ENCODE data around the gene ARTN.

ARTN gene

GRCh38 chr1:43933386-43934100, at the start of gene ARTN:
TSS of gene ARTN (plus strand) at chr1:43933801. CDS start at chr1:43935657, 1,856 bp downstream.
- no peak for DNase-seq

- DNase-seq, result no peak
Measured at GRCh38 chr1:43885279-43885801, 48.3 kb upstream of the ARTN start.

- DNase-seq, result no peak
Measured at GRCh38 chr1:43887748-43888147, 45.9 kb upstream of the ARTN start.

GRCh38 chr1:43890815-43891214, 42.8 kb upstream of the ARTN start:
- DNase-seq, result no peak

- no peak for DNase-seq
Measured at GRCh38 chr1:43893006-43893405, 40.6 kb upstream of the ARTN start.

- DNase-seq, result no peak
Measured at GRCh38 chr1:43898981-43899380, 34.6 kb upstream of the ARTN start.

GRCh38 chr1:43900386-43900785, 33.2 kb upstream of the ARTN start:
- DNase-seq, result no peak

- DNase-seq, result no peak
Measured at GRCh38 chr1:43901196-43901961, 32.2 kb upstream of the ARTN start.

- DNase-seq, result no peak
Measured at GRCh38 chr1:43902058-43902831, 31.4 kb upstream of the ARTN start.

GRCh38 chr1:43904660-43905551, 28.7 kb upstream of the ARTN start:
- DNase-seq, result no peak

GRCh38 chr1:43908226-43908625, 25.4 kb upstream of the ARTN start:
- no peak for DNase-seq

- no peak for DNase-seq
Measured at GRCh38 chr1:43908858-43909257, 24.7 kb upstream of the ARTN start.

- no peak for DNase-seq
Measured at GRCh38 chr1:43910343-43910742, 23.3 kb upstream of the ARTN start.

- no peak for DNase-seq
Measured at GRCh38 chr1:43912607-43913006, 21.0 kb upstream of the ARTN start.

GRCh38 chr1:43913051-43913501, 20.5 kb upstream of the ARTN start:
- no peak for DNase-seq

GRCh38 chr1:43913666-43914360, 19.8 kb upstream of the ARTN start:
- DNase-seq, result no peak

GRCh38 chr1:43914576-43915525, 18.8 kb upstream of the ARTN start:
- no peak for DNase-seq

GRCh38 chr1:43919906-43920305, 13.7 kb upstream of the ARTN start:
- DNase-seq, result no peak

- DNase-seq, result no peak
Measured at GRCh38 chr1:43921022-43921421, 12.6 kb upstream of the ARTN start.

GRCh38 chr1:43924516-43924915, 9.1 kb upstream of the ARTN start:
- DNase-seq, result no peak

Data from activated gamma-delta T cell treated with Interleukin-2 at 50 U/mL for 16 hours (primary cell).